A549 treated with dexamethasone at 1 μM for 4 hours (cell line): ENCODE data around the gene C14orf39. TPM values are rescaled to one million over a fixed set of nuclear protein-coding genes. Genes with fewer than 3 reads are reported as not detected.

Source experiments
- total RNA-seq: library from RNA; stranded (reverse); fragments of 200-300 nt; extraction: Qiagen RNA extraction; gene quantifications from 5 replicates; pipeline ENCODE4 v1.2.3, GENCODE V29; 2022

The C14orf39 gene, protein sequence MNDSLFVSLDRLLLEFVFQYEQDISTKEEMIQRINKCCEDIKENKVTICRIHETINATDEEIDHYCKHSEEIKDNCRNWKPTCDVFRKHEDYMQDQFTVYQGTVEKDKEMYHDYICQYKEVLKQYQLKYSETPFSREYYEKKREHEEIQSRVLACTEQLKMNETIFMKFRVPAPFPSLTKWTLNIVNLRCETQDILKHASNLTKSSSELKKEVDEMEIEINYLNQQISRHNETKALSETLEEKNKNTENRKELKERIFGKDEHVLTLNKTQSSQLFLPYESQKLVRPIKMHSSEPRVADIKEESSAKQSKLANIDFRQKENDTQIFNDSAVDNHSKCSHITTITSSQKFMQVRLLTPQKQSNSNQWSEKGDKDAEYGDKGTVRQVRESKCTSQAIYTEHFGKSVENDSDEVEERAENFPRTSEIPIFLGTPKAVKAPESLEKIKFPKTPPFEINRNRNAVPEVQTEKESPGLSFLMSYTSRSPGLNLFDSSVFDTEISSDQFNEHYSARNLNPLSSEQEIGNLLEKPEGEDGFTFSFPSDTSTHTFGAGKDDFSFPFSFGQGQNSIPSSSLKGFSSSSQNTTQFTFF
- total RNA-seq: not detected in 5 replicates

DNA sequence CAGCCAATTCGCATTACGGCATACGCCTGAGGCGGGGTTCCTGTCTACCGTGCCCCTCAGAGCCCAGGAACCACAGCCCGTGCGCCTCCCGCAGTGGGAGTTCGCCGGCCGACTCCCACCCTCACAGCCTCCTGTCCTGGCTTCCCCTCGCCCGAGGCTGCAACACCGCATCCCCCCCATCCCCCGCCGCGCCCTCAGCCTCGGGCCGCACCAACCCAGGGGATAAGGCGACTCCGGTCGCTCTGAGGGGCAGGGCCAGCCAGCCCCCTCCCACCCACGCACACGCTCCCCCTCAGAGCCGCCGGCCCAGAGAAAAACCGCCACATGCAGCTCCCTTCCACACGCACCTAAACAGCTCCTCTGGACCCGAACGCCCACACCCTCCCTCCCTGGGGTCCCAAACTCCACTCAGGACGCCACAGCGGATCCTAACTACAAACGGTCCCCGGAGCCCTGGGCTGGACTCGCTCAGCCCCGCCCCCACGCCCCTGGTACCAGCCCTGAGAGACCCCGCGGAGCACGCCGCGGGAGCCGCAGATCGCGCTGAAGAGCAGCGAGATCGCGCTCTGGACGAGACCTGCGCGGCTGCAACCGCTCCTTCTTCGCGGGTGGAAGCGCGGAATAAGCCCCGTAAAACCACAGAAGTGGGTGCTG lies at the start of gene C14orf39:
C14orf39 (minus strand) TSS at position 466 of the 654 bp plus-strand sequence. CDS start 985 bp downstream, outside the sequence.

GRCh38 chr14:60508707-60509437 lies 23.0 kb upstream of the C14orf39 start, which contains the start of gene SIX6:
SIX6 (plus strand) TSS chr14:60509146; CDS start chr14:60509399, 253 bp downstream.

Other genes starting within 250 kb of the C14orf39 start
- gene PPM1A, start 236.8 kb downstream of the C14orf39 start, total RNA-seq: 37.4 to 44.9 TPM (median 40.4 TPM) in 5 replicates
- not detected in 5 replicates for gene SIX6, start 23.1 kb upstream of the C14orf39 start, total RNA-seq
- gene SIX1, start 163.4 kb upstream of the C14orf39 start, total RNA-seq: 5.5 to 7.4 TPM (median 6.7 TPM) in 5 replicates
- 1.7 to 3.1 TPM (median 2.8 TPM) in 5 replicates for gene SIX4, start 238.3 kb upstream of the C14orf39 start, total RNA-seq
- 39.1 to 54.1 TPM (median 45.0 TPM) in 5 replicates for gene MNAT1, start 248.7 kb upstream of the C14orf39 start, total RNA-seq